ENCODE results near the gene FUCA2.

Gene FUCA2

GRCh38 chr6:143540192-143540591 is 28.7 kb upstream of the FUCA2 start:
- H3K27me3 ChIP-seq (ENCODE audit: insufficient read depth, low read length, poor library complexity, severe bottlenecking) = no peaks in the 10 kb centered on the region
- 0 out of 2 replicates have a peak, but pooled peaks cover 2% of the 10 kb centered on the region for H3F3A ChIP-seq (ENCODE audit: low read depth)
- no peak overlapping the region for H3K4me3 ChIP-seq (ENCODE audit: low read length, poor library complexity, severe bottlenecking)
- no peaks in the 10 kb centered on the region for H3K9me2 ChIP-seq (replicated peaks; ENCODE audit: low read depth, low read length)
- peaks cover 38% of the 10 kb centered on the region for H3K4me1 ChIP-seq (ENCODE audit: insufficient read depth, low read length, poor library complexity, severe bottlenecking)
- H3K4me2 ChIP-seq (ENCODE audit: low read depth, low read length, poor library complexity, severe bottlenecking) = peak overlapping the region; percentile 78
- TF ChIP-seq EZH2phosphoT487 (IDR thresholded peaks at IDR 0.05; ENCODE audit: borderline replicate concordance) = no peak
- TF ChIP-seq, protein P1, sequence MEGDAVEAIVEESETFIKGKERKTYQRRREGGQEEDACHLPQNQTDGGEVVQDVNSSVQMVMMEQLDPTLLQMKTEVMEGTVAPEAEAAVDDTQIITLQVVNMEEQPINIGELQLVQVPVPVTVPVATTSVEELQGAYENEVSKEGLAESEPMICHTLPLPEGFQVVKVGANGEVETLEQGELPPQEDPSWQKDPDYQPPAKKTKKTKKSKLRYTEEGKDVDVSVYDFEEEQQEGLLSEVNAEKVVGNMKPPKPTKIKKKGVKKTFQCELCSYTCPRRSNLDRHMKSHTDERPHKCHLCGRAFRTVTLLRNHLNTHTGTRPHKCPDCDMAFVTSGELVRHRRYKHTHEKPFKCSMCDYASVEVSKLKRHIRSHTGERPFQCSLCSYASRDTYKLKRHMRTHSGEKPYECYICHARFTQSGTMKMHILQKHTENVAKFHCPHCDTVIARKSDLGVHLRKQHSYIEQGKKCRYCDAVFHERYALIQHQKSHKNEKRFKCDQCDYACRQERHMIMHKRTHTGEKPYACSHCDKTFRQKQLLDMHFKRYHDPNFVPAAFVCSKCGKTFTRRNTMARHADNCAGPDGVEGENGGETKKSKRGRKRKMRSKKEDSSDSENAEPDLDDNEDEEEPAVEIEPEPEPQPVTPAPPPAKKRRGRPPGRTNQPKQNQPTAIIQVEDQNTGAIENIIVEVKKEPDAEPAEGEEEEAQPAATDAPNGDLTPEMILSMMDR (conservative IDR thresholded peaks at IDR 0.05; ENCODE audit: low read length) = no peak
- H3K9me3 ChIP-seq (ENCODE audit: insufficient read depth, low read depth, low read length) = no peaks in the 10 kb centered on the region
- H4K20me1 ChIP-seq (ENCODE audit: insufficient read depth, low read length, poor library complexity, severe bottlenecking) = no peaks in the 10 kb centered on the region
- H3K36me3 ChIP-seq (ENCODE audit: insufficient read depth, low read length) = no peaks in the 10 kb centered on the region
- no peak overlapping the region for H3K9ac ChIP-seq (ENCODE audit: low read depth, low read length, poor library complexity, severe bottlenecking)
- H2AFZ ChIP-seq (ENCODE audit: low read length) = no peak overlapping the region
- peaks cover 57% of the 10 kb centered on the region for H3K79me2 ChIP-seq (ENCODE audit: insufficient read depth, low read length)

DNA sequence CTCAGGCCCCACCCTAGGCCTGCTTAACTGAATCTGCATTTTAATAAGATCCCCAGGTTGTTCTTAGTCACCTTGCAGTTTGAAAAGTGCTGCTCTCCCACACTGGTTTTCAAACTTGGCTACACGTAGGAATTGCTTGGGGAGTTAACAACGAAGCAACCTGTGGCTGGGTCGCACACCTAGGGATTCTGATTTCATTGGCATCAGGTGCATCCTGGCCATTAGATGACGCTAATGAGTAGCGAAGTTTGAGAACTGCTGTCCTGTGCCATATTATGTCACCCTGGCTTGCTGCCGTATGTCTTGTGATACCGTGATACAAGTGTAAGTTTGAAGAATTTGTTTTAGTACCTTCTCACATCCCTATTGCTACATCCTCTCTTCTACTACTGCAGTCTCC is 28.2 kb upstream of the FUCA2 start:
- H2AFZ ChIP-seq (ENCODE audit: low read length) = no peak overlapping the region
- no peak overlapping the region for H3K9ac ChIP-seq (ENCODE audit: low read depth, low read length, poor library complexity, severe bottlenecking)
- no peak overlapping the region for H3K4me3 ChIP-seq (ENCODE audit: low read length, poor library complexity, severe bottlenecking)
- no peaks in the 10 kb centered on the region for H3K9me2 ChIP-seq (replicated peaks; ENCODE audit: low read depth, low read length)
- peaks cover 53% of the 10 kb centered on the region for H3K79me2 ChIP-seq (ENCODE audit: insufficient read depth, low read length)
- H4K20me1 ChIP-seq (ENCODE audit: insufficient read depth, low read length, poor library complexity, severe bottlenecking) = no peaks in the 10 kb centered on the region
- H3F3A ChIP-seq (ENCODE audit: low read depth) = 0 out of 2 replicates have a peak, but pooled peaks cover 4% of the 10 kb centered on the region
- H3K36me3 ChIP-seq (ENCODE audit: insufficient read depth, low read length) = no peaks in the 10 kb centered on the region
- peaks cover 35% of the 10 kb centered on the region for H3K4me1 ChIP-seq (ENCODE audit: insufficient read depth, low read length, poor library complexity, severe bottlenecking)
- TF ChIP-seq EZH2phosphoT487 (IDR thresholded peaks at IDR 0.05; ENCODE audit: borderline replicate concordance) = no peak
- TF ChIP-seq, protein P1 (conservative IDR thresholded peaks at IDR 0.05; ENCODE audit: low read length) = peak; percentile 26; the same call in 1 of the 2 replicates
- peak overlapping the region; percentile 78 for H3K4me2 ChIP-seq (ENCODE audit: low read depth, low read length, poor library complexity, severe bottlenecking)
- H3K9me3 ChIP-seq (ENCODE audit: insufficient read depth, low read depth, low read length) = no peaks in the 10 kb centered on the region
- no peaks in the 10 kb centered on the region for H3K27me3 ChIP-seq (ENCODE audit: insufficient read depth, low read length, poor library complexity, severe bottlenecking)

DNA sequence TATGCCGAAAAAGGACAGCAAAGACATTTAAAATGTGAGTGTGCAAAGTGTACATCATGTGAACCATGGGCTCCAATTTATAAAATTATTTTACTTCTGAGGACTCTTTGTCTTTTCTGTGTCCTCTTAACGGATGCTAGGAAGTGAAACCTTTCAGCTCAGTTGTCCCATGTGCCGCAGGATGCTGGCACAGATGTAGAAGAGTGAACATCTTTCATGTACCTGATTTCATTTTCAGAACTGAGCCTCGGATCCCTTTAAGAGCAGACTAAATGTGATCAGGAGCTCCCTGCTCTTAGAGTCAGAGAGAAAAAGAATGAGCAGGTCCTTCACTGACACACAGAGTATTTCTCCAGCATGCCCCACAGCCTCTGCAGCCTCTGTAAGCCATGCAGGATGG is 27.6 kb upstream of the FUCA2 start:
- no peak for TF ChIP-seq EZH2phosphoT487 (IDR thresholded peaks at IDR 0.05; ENCODE audit: borderline replicate concordance)
- TF ChIP-seq, protein P1 (conservative IDR thresholded peaks at IDR 0.05; ENCODE audit: low read length) = no peak
- H3F3A ChIP-seq (ENCODE audit: low read depth) = 0 out of 2 replicates have a peak, but pooled peaks cover 4% of the 10 kb centered on the region
- H3K4me1 ChIP-seq (ENCODE audit: insufficient read depth, low read length, poor library complexity, severe bottlenecking) = peaks cover 35% of the 10 kb centered on the region
- no peak overlapping the region for H3K9ac ChIP-seq (ENCODE audit: low read depth, low read length, poor library complexity, severe bottlenecking)
- H2AFZ ChIP-seq (ENCODE audit: low read length) = no peak overlapping the region
- peaks cover 47% of the 10 kb centered on the region for H3K79me2 ChIP-seq (ENCODE audit: insufficient read depth, low read length)
- H3K4me3 ChIP-seq (ENCODE audit: low read length, poor library complexity, severe bottlenecking) = peak overlapping the region; percentile 78
- peak overlapping the region; percentile 78 for H3K4me2 ChIP-seq (ENCODE audit: low read depth, low read length, poor library complexity, severe bottlenecking)
- H3K9me2 ChIP-seq (replicated peaks; ENCODE audit: low read depth, low read length) = no peaks in the 10 kb centered on the region
- H3K36me3 ChIP-seq (ENCODE audit: insufficient read depth, low read length) = no peaks in the 10 kb centered on the region
- no peaks in the 10 kb centered on the region for H4K20me1 ChIP-seq (ENCODE audit: insufficient read depth, low read length, poor library complexity, severe bottlenecking)
- H3K9me3 ChIP-seq (ENCODE audit: insufficient read depth, low read depth, low read length) = no peaks in the 10 kb centered on the region
- no peaks in the 10 kb centered on the region for H3K27me3 ChIP-seq (ENCODE audit: insufficient read depth, low read length, poor library complexity, severe bottlenecking)
